Upper lobe of left lung (tissue), 6 donors: Measurements from ENCODE around the gene NSUN4. TPM values are rescaled to one million over a fixed set of nuclear protein-coding genes. Genes with fewer than 3 reads are reported as not detected.
"Not testable (repeated sequence)": the region's sequence is repeated elsewhere in the genome, so short reads cannot be mapped to it uniquely, and the experiment has no call there.

Source experiments
- ATAC-seq, 2 donors: fragments of 200-7000 bp; cut with Tn5 transposase; one replicate each; pipeline ENCODE4 v1.9.1; 2022; ENCODE audit warnings: mild to moderate bottlenecking in 2 of 2, moderate library complexity in 2 of 2; ENCODE audit not compliant: low FRiP score in 2 of 2
- DNase-seq, 2 donors: peaks; one replicate each; pipeline ENCODE4 v3.0.0-alpha.2; 2019 to 2020
- H3K27ac ChIP-seq, 4 donors: fragments of 200-600 bp; sonication (generic); one replicate each; pipeline ENCODE4 v1.5.1; 2016 to 2019
- H3K27me3 ChIP-seq, 4 donors: fragments of 200-600 bp; sonication (generic); one replicate each; pipeline ENCODE4 v1.5.1; 2017 to 2019
- H3K36me3 ChIP-seq, 4 donors: fragments of 200-600 bp; sonication (generic); one replicate each; pipeline ENCODE4 v1.5.1; 2016 to 2019
- H3K4me1 ChIP-seq, 4 donors: fragments of 200-600 bp; sonication (generic); one replicate each; pipeline ENCODE4 v1.5.1; 2018 to 2019
- H3K4me3 ChIP-seq, 4 donors: fragments of 200-600 bp; sonication (generic); one replicate each; pipeline ENCODE4 v1.5.1; 2017 to 2019; ENCODE audit warnings: mild to moderate bottlenecking in 2 of 4, moderate library complexity in 1 of 4
- H3K9me3 ChIP-seq, 4 donors: fragments of 200-600 bp; sonication (generic); one replicate each; pipeline ENCODE4 v1.5.1; 2018 to 2019
- EP300 ChIP-seq, 4 donors: sonication (generic); formaldehyde crosslinking; IDR thresholded peaks; one replicate each; pipeline ENCODE4 v1.5.1; 2017; ENCODE audit warnings: antibody characterized with exemption in 4 of 4, control low read depth in 2 of 4
- POLR2A ChIP-seq, 4 donors: fragments of 450-650 bp; IDR thresholded peaks; one replicate each; pipeline ENCODE4 v1.5.1; 2016 to 2017; ENCODE audit warnings: antibody characterized with exemption in 4 of 4, mild to moderate bottlenecking in 2 of 4
- POLR2AphosphoS5 ChIP-seq, 2 donors: sonication (generic); formaldehyde crosslinking; IDR thresholded peaks; one replicate each; pipeline ENCODE4 v1.5.1; 2017; ENCODE audit warnings: antibody characterized with exemption in 2 of 2
- WGBS, 2 donors: methylation state at CpG; one replicate each; pipeline ENCODE4 v1.1.5; 2017 to 2018; 5-methylcytosine and 5-hydroxymethylcytosine counted together
- total RNA-seq, 6 donors: library from RNA; depleted of rRNA in 4 of 6; stranded (reverse); fragments of >200 nt in 4 of 6; gene quantifications; one replicate each; pipeline versions ENCODE4 v1.1.0 to v1.2.1, GENCODE V29; 2016 to 2021
- TF ChIP-seq, protein P1 (sequence below), 6 experiments: fragments of 450-650 bp in 4 of 6; fragments of 200-600 bp in 2 of 6; sonication (generic) in 2 of 6; IDR thresholded peaks; one replicate each; pipeline ENCODE4 v1.5.1; 2016 to 2019; ENCODE audit warnings: antibody characterized with exemption in 6 of 6
- donor health status: DM: no; HTN: no; CAD: no; lungs with moderate emphysema.
- donor health status: DM: no; HTN: yes; CAD: no; lungs with severe emphysema.

NSUN4 gene
- total RNA-seq, 6 donors from 2014 or later: 25.1 to 28.4 (median 26.7) TPM

DNA sequence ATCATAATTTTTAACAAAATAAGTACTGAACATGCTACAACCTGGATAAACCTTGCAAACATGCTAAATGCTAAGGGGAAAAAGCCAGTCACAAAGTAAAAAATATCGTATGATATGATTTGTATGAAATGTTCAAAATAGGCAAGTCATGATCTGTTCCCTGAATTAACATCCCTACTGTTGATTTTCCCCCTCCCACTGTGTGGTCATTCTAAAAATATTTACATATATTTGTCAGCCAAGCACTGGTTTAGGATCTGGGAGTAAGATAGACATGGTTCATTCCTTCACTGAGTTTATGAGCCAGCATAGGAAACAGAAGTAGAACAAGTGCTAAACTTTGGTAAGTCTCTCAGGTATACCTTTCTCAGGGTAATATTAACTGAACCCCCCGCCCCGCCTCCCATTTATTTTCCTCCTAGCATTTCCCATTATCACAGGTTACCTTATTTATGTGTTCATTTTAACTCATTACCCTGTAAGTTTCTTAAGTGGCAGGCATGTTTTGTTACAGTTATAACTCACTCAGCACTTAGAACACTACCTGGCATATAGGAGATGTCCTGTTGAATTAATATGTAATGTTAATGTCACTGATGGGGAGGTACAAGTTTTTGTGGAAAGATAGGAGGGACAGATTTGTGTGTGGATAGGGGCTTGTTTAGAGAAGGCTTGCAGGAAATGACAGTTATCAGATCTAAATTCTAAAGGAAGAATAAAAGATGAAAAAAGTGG lies 24.8 kb upstream of the NSUN4 start:
- ATAC-seq (no peak), DNase-seq (no peak)
- Histone ChIP-seq H3K27me3 (no peaks in the 10 kb centered on the region), H3K9me3 (no peaks in the 10 kb centered on the region), H3K4me1 (no peaks in the 10 kb centered on the region), H3K36me3 (peaks cover 16 to 68% (median 56%) of the 10 kb centered on the region in 4 donors), H3K27ac (no peak overlapping the region), H3K4me3 (no peak overlapping the region)
- TF ChIP-seq, protein P1, sequence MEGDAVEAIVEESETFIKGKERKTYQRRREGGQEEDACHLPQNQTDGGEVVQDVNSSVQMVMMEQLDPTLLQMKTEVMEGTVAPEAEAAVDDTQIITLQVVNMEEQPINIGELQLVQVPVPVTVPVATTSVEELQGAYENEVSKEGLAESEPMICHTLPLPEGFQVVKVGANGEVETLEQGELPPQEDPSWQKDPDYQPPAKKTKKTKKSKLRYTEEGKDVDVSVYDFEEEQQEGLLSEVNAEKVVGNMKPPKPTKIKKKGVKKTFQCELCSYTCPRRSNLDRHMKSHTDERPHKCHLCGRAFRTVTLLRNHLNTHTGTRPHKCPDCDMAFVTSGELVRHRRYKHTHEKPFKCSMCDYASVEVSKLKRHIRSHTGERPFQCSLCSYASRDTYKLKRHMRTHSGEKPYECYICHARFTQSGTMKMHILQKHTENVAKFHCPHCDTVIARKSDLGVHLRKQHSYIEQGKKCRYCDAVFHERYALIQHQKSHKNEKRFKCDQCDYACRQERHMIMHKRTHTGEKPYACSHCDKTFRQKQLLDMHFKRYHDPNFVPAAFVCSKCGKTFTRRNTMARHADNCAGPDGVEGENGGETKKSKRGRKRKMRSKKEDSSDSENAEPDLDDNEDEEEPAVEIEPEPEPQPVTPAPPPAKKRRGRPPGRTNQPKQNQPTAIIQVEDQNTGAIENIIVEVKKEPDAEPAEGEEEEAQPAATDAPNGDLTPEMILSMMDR (IDR thresholded peaks at IDR 0.05): no peak
- TF ChIP-seq POLR2AphosphoS5 (IDR thresholded peaks at IDR 0.05): no peak
- TF ChIP-seq POLR2A (IDR thresholded peaks at IDR 0.05): no peak
- no peak for TF ChIP-seq EP300 (IDR thresholded peaks at IDR 0.05)
- WGBS, 2 donors: 90 to 93% methylated on average over 3 of the region's 3 CpGs

DNA sequence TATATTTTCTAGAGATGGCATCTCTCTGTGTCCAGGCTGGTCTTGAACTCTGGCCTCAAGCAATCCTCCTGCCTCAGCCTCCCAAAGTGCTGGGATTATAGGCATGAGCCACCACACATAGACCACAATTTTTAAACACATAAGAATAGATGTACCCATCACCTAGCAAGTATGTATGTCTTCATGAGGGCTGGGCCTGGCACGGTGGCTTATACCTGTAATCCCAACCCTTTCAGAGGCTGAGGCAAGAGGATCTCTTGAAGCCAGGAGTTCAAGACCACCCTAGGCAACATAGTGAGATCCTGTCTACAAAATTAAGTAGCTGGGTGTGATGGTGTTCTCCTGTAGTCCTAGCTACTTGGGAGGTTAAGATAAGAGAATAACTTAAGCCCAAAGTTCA lies 23.3 kb upstream of the NSUN4 start:
- no peaks in the 10 kb centered on the region for H3K9me3 ChIP-seq
- no peak for TF ChIP-seq EP300 (IDR thresholded peaks at IDR 0.05)
- TF ChIP-seq, protein P1 (IDR thresholded peaks at IDR 0.05): no peak
- TF ChIP-seq POLR2AphosphoS5 (IDR thresholded peaks at IDR 0.05): no peak
- TF ChIP-seq POLR2A (IDR thresholded peaks at IDR 0.05): no peak
- H3K36me3 ChIP-seq: peaks cover 14 to 53% (median 41%) of the 10 kb centered on the region in 4 donors
- no peak for DNase-seq
- H3K27ac ChIP-seq: no peak overlapping the region
- H3K4me1 ChIP-seq: no peaks in the 10 kb centered on the region
- no peak overlapping the region for H3K4me3 ChIP-seq
- 79 to 100% methylated on average over 1 of the region's 1 CpG for WGBS, 2 donors
- ATAC-seq: no peak
- H3K27me3 ChIP-seq: no peaks in the 10 kb centered on the region

DNA sequence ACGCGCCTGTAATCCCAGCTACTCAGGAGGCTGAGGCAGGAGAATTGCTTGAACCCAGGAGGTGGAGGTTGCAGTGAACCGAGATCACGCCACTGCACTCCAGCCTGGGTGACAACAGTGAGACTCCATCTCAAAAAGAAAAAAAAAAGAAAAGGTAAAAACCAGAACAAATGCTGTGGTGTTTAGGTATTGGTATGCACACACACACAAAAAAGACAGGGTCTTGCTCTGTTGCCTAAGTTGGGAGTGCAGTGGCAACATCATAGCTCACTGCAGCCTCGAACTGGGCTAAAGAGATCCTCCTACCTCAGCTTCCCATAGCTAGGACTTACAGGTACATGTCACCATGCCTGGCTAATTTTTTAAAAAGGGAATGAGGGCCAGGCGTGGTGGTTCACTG lies 21.3 kb upstream of the NSUN4 start:
- WGBS, 2 donors: 93 to 94% methylated on average over 6 of the region's 6 CpGs
- H3K36me3 ChIP-seq: peaks cover 6 to 34% (median 25%) of the 10 kb centered on the region in 4 donors
- not testable (repeated sequence) for H3K27me3 ChIP-seq, H3K4me3 ChIP-seq, H3K4me1 ChIP-seq, ATAC-seq, DNase-seq, H3K9me3 ChIP-seq, H3K27ac ChIP-seq

DNA sequence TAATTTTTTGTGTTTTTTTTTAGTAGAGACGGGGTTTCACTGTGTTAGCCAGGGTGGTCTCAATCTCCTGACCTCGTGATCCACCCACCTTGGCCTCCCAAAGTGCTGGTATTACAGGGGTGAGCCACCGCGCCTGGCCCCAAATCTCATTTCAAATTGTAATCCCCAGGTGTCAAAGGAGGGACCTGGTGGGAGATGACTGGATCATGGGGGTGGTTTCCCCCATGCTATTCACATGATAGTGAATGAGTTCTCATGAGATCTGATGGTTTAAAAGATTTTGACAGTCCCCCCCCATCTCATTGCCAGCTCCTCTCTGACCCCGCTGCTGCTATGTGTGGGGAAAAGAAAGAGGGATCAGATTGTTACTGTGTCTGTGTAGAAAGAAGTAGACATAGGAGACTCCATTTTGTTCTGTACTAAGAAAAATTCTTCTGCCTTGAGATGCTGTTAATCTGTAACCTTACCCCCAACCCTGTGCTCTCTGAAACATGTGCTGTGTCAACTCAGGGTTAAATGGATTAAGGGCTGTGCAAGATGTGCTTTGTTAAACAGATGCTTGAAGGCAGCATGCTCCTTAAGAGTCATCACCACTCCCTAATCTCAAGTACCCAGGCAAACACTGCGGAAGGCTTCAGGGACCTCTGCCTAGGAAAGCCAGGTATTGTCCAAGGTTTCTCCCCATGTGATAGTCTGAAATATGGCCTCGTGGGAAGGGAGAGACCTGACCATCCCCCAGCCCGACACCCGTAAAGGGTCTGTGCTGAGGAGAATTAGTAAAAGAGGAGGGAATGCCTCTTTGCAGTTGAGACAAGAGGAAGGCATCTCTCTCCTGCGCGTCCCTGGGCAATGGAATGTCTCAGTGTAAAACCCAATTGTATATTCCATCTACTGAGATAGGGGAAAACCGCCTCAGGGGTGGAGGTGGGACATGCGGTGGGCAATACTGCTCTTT lies 20.4 kb upstream of the NSUN4 start:
- not testable (repeated sequence) for H3K4me1 ChIP-seq, ATAC-seq, H3K9me3 ChIP-seq, H3K4me3 ChIP-seq, H3K27ac ChIP-seq, H3K27me3 ChIP-seq
- peaks cover 2 to 25% (median 19%) of the 10 kb centered on the region in 4 donors for H3K36me3 ChIP-seq
- WGBS, 2 donors: 71 to 72% methylated on average over 13 of the region's 13 CpGs
- DNase-seq: peak in 1 of 2 donors; percentile 29

DNA sequence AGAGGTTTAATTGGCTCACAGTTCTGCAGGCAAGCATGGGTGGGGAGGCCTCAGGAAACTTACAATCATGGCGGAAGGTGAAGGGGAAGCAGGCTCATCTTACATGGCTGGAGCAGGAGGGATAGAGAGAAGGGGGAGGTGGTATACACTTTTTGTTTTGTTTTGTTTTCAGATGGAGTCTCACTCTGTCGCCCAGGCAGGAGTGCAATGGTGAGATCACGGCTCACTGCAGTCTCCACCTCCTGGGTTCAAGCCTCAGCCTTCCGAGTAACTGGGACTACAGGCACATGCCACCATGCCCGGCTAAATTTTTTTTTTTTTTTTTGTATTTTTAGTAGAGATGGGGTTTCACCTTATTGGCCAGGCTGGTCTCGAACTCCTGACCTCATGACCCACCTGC lies 18.4 kb upstream of the NSUN4 start:
- not testable (repeated sequence) for H3K27ac ChIP-seq, H3K4me1 ChIP-seq, H3K27me3 ChIP-seq, DNase-seq, H3K36me3 ChIP-seq, H3K4me3 ChIP-seq, H3K9me3 ChIP-seq, ATAC-seq
- 90 to 94% methylated on average over 6 of the region's 6 CpGs for WGBS, 2 donors

DNA sequence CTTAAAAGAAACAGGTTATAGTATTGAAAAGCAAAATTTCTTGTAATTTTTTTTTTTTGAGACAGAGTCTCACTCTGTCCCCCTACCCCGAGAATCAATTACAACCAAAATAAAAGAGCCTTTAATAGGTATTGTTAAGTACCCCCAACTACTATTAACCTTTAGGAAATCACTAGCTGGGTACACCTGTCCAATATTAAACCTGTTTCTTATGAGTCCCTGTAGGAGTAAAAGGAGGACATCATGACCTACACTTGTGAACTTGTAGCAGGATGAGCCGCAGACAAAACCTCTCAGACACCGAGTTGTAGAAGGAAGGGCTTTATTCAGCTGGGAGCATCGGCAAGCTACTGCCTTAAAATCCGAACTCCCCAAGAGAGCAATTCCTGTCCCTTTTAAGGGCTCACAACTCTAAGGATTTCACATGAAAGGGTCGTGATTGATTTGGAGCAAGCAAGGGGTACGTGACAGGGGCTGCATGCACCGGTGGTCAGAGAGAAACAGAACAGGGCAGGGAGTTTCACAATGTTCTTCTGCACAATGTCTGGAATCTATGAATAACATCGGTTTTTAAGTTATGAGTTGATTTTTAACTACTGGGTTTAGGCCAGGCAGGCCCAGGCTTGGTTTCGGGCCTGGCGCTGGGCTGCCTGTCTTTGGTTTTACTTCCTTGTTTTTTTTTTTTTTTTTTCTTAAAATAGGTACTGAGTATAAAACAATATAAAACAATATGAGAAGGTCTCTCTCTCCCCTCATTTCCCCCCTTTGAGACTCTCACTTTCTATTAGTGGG lies 15.1 kb upstream of the NSUN4 start:
- 85 to 93% methylated on average over 11 of the region's 11 CpGs for WGBS, 2 donors
- H3K4me1 ChIP-seq, DNase-seq, H3K36me3 ChIP-seq, H3K27me3 ChIP-seq, H3K9me3 ChIP-seq, H3K4me3 ChIP-seq, ATAC-seq, H3K27ac ChIP-seq: not testable (repeated sequence)

DNA sequence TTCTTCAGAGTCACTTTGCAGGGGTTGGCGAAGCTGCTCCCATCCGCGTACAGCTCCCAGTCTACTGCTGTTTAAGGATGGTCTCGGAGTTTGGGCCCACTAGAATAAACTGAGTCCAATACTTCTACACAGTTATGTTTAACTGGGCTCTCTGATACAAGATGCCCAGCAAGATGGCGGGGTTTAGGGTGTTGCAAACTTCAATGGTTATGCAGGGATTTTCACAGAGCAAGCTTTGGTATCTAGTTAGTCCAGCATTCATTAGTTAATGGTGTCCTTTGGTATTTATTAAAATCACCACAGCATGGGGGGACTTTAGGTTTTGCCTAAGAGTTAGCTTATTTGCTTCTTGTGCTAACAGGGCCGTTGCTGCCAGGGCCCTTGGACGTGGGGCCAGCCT lies 12.4 kb upstream of the NSUN4 start:
- ATAC-seq, H3K36me3 ChIP-seq, H3K27ac ChIP-seq, DNase-seq, H3K4me3 ChIP-seq, H3K9me3 ChIP-seq, H3K4me1 ChIP-seq, H3K27me3 ChIP-seq: not testable (repeated sequence)
- WGBS, 2 donors: 97% methylated on average over 6 to 7 of the region's 7 CpGs

DNA sequence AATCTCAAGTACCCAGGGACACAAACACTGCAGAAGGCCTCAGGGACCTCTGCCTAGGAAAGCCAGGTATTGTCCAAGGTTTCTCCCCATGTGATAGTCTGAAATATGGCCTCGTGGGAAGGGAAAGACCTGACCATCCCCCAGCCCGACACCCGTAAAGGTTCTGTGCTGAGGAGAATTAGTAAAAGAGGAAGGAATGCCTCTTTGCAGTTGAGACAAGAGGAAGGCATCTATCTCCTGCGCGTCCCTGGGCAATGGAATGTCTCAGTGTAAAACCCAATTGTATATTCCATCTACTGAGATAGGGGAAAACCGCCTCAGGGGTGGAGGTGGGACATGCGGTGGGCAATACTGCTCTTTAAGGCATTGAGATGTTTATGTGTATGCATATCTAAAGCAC lies 10.8 kb upstream of the NSUN4 start:
- not testable (repeated sequence) for H3K27ac ChIP-seq, H3K4me1 ChIP-seq, H3K4me3 ChIP-seq, ATAC-seq, H3K27me3 ChIP-seq, H3K36me3 ChIP-seq, H3K9me3 ChIP-seq, DNase-seq
- 58 to 71% methylated on average over 7 of the region's 7 CpGs for WGBS, 2 donors

DNA sequence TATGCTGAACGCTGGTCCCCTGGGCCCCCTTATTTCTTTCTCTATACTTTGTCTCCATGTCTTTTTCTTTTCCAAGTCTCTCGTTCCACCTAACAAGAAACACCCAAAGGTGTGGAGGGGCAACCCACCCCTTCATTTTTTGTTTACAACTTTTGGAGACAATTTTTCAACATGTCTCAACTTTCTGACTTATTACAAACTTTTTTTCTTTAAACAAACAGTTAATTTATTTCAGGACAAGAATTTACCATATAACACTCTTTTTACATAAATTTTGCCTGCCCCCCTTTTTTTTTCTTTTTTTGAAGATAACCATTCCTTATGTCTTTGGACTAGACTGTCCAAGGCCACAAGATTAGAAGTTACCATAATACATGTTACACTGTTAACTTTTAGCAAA lies 10.2 kb upstream of the NSUN4 start:
- not testable (repeated sequence) for H3K36me3 ChIP-seq, H3K4me3 ChIP-seq, H3K27ac ChIP-seq, H3K27me3 ChIP-seq, DNase-seq, H3K9me3 ChIP-seq, ATAC-seq, H3K4me1 ChIP-seq
- 83 to 89% methylated on average over 2 of the region's 2 CpGs for WGBS, 2 donors
